WTC11 (cell line): ENCODE measurements around the gene SHANK3. TPM values are rescaled to one million over a fixed set of nuclear protein-coding genes. Genes with fewer than 3 reads are reported as not detected.

Source experiments
- ATAC-seq: fragments of 200-7000 bp; cut with Tn5 transposase; 2 replicates; pipeline ENCODE4 v1.10.0; 2021; ENCODE audit warnings: mild to moderate bottlenecking, moderate library complexity
- CTCF ChIA-PET: fragments of 300-600 bp; sonication (Branson Sonifier 250); formaldehyde crosslinking; loops from one replicate; lab custom pipeline; 2021; ENCODE audit warnings: antibody characterized with exemption; lab: Charles Lee
- POLR2A ChIA-PET: fragments of 350-600 bp; sonication (Branson Sonifier 250); formaldehyde crosslinking; loops from one replicate; lab custom pipeline; 2021; ENCODE audit warnings: antibody characterized with exemption; lab: Charles Lee
- DNase-seq: peaks from one replicate; pipeline ENCODE4 v3.0.0; 2021; ENCODE audit warnings: low spot score
- H3K27ac Mint-ChIP-seq: 2 replicates; pipeline ENCODE4 v1.8.0; 2021; ENCODE audit warnings: mixed read lengths
- H3K27me3 Mint-ChIP-seq: 2 replicates; pipeline ENCODE4 v1.8.0; 2021; ENCODE audit warnings: low read depth, mild to moderate bottlenecking, moderate library complexity, mixed read lengths
- H3K36me3 Mint-ChIP-seq: 2 replicates; pipeline ENCODE4 v1.8.0; 2021; ENCODE audit warnings: mixed read lengths
- H3K4me1 Mint-ChIP-seq: 2 replicates; pipeline ENCODE4 v1.8.0; 2022; ENCODE audit warnings: mixed read lengths
- H3K4me3 Mint-ChIP-seq: 2 replicates; pipeline ENCODE4 v1.8.0; 2021; ENCODE audit warnings: mild to moderate bottlenecking, moderate library complexity, mixed read lengths
- H3K9me3 Mint-ChIP-seq: 2 replicates; pipeline ENCODE4 v1.8.0; 2021; ENCODE audit warnings: mixed read lengths
- CREB1 ChIP-seq: sonication (generic); formaldehyde crosslinking; IDR thresholded peaks from 2 replicates; pipeline ENCODE4 v1.8.0; 2023; ENCODE audit warnings: mild to moderate bottlenecking, missing genetic modification reagents
- ELF4 ChIP-seq: sonication (generic); formaldehyde crosslinking; IDR thresholded peaks from 2 replicates; pipeline ENCODE4 v1.8.1; 2022; ENCODE audit warnings: low read depth, mild to moderate bottlenecking, moderate library complexity, missing genetic modification reagents
- GABPB1 ChIP-seq: sonication (generic); formaldehyde crosslinking; IDR thresholded peaks from 2 replicates; pipeline ENCODE4 v1.8.1; 2023; ENCODE audit warnings: mild to moderate bottlenecking, missing genetic modification reagents
- JAZF1 ChIP-seq: fragments of 250-450 bp; sonication (Bioruptor Pico); IDR thresholded peaks from 2 replicates; pipeline ENCODE4 v1.9.0; 2021; ENCODE audit warnings: moderate library complexity, mild to moderate bottlenecking, inconsistent platforms
- KAT7 ChIP-seq: sonication (generic); formaldehyde crosslinking; IDR thresholded peaks from 2 replicates; pipeline ENCODE4 v1.8.1; 2023; ENCODE audit warnings: missing genetic modification reagents, mild to moderate bottlenecking, borderline replicate concordance
- MXD4 ChIP-seq: fragments of 250-450 bp; sonication (Bioruptor Pico); IDR thresholded peaks from 2 replicates; pipeline ENCODE4 v1.8.0; 2021; ENCODE audit warnings: mild to moderate bottlenecking, moderate library complexity, borderline replicate concordance
- NR3C1 ChIP-seq: sonication (generic); formaldehyde crosslinking; conservative IDR thresholded peaks from 2 replicates; pipeline ENCODE4 v1.8.1; 2023; ENCODE audit warnings: low read depth, mild to moderate bottlenecking, missing genetic modification reagents
- SOX15 ChIP-seq: fragments of 250-450 bp; sonication (Bioruptor Pico); IDR thresholded peaks from 2 replicates; pipeline ENCODE4 v1.9.0; 2021; ENCODE audit warnings: mild to moderate bottlenecking
- SP1 ChIP-seq: sonication (generic); formaldehyde crosslinking; conservative IDR thresholded peaks from 2 replicates; pipeline ENCODE4 v1.8.1; 2022; ENCODE audit warnings: missing genetic modification reagents
- TEAD1 ChIP-seq: sonication (generic); formaldehyde crosslinking; IDR thresholded peaks from 2 replicates; pipeline ENCODE4 v1.8.0; 2022; ENCODE audit warnings: mild to moderate bottlenecking, missing genetic modification reagents
- ZNF263 ChIP-seq: sonication (generic); formaldehyde crosslinking; IDR thresholded peaks from 2 replicates; pipeline ENCODE4 v1.8.1; 2022; ENCODE audit warnings: low read depth, mild to moderate bottlenecking, moderate library complexity, missing genetic modification reagents
- ZNF396 ChIP-seq: fragments of 250-450 bp; sonication (Bioruptor Pico); IDR thresholded peaks from 2 replicates; pipeline ENCODE4 v1.8.0; 2021; ENCODE audit warnings: mild to moderate bottlenecking, moderate library complexity, borderline replicate concordance
- total RNA-seq: library from RNA; stranded (reverse); gene quantifications from 3 replicates; pipeline ENCODE4 v1.2.3, GENCODE V29; 2021
- TF ChIP-seq, protein P1 (sequence below): fragments of 250-450 bp; sonication (Bioruptor Pico); IDR thresholded peaks from 2 replicates; pipeline ENCODE4 v1.9.0; 2021; ENCODE audit warnings: mild to moderate bottlenecking, borderline replicate concordance
- TF ChIP-seq, protein P2 (sequence below): fragments of 200-600 bp; IDR thresholded peaks from 2 replicates; pipeline ENCODE4 v1.8.0; 2022; ENCODE audit warnings: antibody characterized with exemption
- TF ChIP-seq, protein P3 (sequence below): fragments of 250-450 bp; sonication (Bioruptor Pico); IDR thresholded peaks from 2 replicates; pipeline ENCODE4 v1.9.0; 2021; ENCODE audit warnings: moderate library complexity, mild to moderate bottlenecking, inconsistent platforms, borderline replicate concordance
- TF ChIP-seq, protein P4 (sequence below): sonication (generic); formaldehyde crosslinking; IDR thresholded peaks from 2 replicates; pipeline ENCODE4 v1.8.0; 2022; ENCODE audit warnings: mild to moderate bottlenecking, missing genetic modification reagents
- TF ChIP-seq, protein P5 (sequence below): sonication (generic); formaldehyde crosslinking; IDR thresholded peaks from 2 replicates; pipeline ENCODE4 v1.8.1; 2023; ENCODE audit warnings: mild to moderate bottlenecking, missing genetic modification reagents, moderate library complexity
- TF ChIP-seq, protein P6 (sequence below): sonication (generic); formaldehyde crosslinking; IDR thresholded peaks from 2 replicates; pipeline ENCODE4 v1.8.0; 2023; ENCODE audit warnings: mild to moderate bottlenecking, missing genetic modification reagents
- TF ChIP-seq, protein P7 (sequence below): sonication (generic); formaldehyde crosslinking; IDR thresholded peaks from 2 replicates; pipeline ENCODE4 v1.8.1; 2022; ENCODE audit warnings: low read depth, missing genetic modification reagents, borderline replicate concordance
- TF ChIP-seq, protein P8 (sequence below): sonication (generic); formaldehyde crosslinking; IDR thresholded peaks from 2 replicates; pipeline ENCODE4 v1.8.0; 2022; ENCODE audit warnings: mild to moderate bottlenecking, missing genetic modification reagents

Gene SHANK3
- total RNA-seq, 1 experiment from 2014 or later: 9.6 TPM

DNA sequence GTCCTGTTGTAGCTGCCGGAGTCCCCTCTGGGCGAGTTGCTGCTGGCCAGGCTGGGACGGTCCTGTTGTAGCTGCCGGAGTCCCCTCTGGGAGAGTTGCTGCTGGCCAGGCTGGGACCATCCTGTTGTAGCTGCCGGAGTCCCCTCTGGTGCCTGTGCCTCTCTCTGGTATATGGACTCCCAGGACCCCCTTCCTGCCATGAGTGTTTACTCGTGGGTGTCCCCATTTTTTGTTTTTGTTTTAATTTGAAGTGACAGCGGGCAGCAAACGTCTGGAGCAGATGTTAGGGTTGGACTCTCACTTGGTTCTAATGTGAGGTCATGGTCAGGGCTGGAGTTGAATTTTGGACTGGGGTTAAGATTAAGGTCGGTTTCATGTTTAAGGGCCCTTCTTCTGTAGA lies 14.2 kb downstream of the SHANK3 start (continued):
- TF ChIP-seq, protein P1, sequence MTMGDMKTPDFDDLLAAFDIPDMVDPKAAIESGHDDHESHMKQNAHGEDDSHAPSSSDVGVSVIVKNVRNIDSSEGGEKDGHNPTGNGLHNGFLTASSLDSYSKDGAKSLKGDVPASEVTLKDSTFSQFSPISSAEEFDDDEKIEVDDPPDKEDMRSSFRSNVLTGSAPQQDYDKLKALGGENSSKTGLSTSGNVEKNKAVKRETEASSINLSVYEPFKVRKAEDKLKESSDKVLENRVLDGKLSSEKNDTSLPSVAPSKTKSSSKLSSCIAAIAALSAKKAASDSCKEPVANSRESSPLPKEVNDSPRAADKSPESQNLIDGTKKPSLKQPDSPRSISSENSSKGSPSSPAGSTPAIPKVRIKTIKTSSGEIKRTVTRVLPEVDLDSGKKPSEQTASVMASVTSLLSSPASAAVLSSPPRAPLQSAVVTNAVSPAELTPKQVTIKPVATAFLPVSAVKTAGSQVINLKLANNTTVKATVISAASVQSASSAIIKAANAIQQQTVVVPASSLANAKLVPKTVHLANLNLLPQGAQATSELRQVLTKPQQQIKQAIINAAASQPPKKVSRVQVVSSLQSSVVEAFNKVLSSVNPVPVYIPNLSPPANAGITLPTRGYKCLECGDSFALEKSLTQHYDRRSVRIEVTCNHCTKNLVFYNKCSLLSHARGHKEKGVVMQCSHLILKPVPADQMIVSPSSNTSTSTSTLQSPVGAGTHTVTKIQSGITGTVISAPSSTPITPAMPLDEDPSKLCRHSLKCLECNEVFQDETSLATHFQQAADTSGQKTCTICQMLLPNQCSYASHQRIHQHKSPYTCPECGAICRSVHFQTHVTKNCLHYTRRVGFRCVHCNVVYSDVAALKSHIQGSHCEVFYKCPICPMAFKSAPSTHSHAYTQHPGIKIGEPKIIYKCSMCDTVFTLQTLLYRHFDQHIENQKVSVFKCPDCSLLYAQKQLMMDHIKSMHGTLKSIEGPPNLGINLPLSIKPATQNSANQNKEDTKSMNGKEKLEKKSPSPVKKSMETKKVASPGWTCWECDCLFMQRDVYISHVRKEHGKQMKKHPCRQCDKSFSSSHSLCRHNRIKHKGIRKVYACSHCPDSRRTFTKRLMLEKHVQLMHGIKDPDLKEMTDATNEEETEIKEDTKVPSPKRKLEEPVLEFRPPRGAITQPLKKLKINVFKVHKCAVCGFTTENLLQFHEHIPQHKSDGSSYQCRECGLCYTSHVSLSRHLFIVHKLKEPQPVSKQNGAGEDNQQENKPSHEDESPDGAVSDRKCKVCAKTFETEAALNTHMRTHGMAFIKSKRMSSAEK (CRISPR knock-in tag): no peak
- TF ChIP-seq GABPB1 (CRISPR knock-in tag): no peak
- no peak for TF ChIP-seq ZNF396
- TF ChIP-seq, all 79 proteins: peak for 0

DNA sequence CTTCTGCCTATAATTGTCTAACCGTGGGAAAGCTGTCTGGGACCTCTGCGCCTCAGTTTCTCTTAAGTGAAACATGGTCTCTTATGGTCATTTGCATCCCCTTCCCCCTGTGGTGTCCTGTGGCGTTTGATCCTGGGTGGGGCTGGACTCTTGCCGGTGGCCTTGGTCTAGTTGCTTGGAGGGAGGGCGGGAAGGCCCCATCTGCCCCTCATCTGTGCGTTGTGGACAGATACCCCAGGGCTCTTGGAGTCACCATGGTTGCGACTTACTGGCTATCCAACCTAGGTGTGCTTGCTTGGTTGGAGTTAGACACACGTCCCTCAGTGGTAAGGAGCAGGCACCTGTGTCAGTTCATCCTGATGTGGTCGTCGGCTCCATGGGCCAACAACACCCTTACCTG lies 15.2 kb downstream of the SHANK3 start:
- no peak for ATAC-seq
- H3K9me3 Mint-ChIP-seq: peaks cover 17% of the 10 kb centered on the region
- no peaks in the 10 kb centered on the region; the same call in 1 of the 2 replicates for H3K4me1 Mint-ChIP-seq
- no peak for DNase-seq
- ChIA-PET CTCF (no interaction called here), POLR2A (no interaction called here)
- no peak for TF ChIP-seq JAZF1
- TF ChIP-seq, protein P2, sequence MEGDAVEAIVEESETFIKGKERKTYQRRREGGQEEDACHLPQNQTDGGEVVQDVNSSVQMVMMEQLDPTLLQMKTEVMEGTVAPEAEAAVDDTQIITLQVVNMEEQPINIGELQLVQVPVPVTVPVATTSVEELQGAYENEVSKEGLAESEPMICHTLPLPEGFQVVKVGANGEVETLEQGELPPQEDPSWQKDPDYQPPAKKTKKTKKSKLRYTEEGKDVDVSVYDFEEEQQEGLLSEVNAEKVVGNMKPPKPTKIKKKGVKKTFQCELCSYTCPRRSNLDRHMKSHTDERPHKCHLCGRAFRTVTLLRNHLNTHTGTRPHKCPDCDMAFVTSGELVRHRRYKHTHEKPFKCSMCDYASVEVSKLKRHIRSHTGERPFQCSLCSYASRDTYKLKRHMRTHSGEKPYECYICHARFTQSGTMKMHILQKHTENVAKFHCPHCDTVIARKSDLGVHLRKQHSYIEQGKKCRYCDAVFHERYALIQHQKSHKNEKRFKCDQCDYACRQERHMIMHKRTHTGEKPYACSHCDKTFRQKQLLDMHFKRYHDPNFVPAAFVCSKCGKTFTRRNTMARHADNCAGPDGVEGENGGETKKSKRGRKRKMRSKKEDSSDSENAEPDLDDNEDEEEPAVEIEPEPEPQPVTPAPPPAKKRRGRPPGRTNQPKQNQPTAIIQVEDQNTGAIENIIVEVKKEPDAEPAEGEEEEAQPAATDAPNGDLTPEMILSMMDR: no peak
- H3K4me3 Mint-ChIP-seq: no peak overlapping the region
- H3K27me3 Mint-ChIP-seq: peaks cover 4% of the 10 kb centered on the region
- H3K27ac Mint-ChIP-seq: no peak overlapping the region
- H3K36me3 Mint-ChIP-seq: peaks cover 13% of the 10 kb centered on the region

DNA sequence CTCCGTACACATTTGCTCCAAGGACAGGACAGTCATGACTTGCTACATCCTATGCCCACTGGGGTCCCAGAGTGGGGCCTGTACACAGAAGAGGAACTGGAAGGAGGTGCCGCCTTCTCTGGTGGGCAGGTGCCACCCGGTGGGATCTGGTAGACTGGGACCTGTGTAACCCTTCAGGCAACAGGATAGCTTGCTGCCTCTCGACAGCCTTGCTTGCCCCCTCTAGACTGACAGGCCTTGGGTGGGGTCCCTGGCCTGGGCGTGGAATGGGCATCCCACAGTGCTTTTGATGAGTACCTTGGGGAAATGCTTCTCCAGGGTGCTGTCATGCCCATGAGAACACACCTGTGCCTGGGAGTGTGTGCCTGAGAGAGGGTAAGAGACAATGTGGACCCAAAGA lies 15.8 kb downstream of the SHANK3 start:
- Mint-ChIP-seq H3K4me3 (no peak overlapping the region), H3K27ac (no peak overlapping the region), H3K9me3 (peaks cover 10% of the 10 kb centered on the region), H3K36me3 (peaks cover 7% of the 10 kb centered on the region), H3K27me3 (no peaks in the 10 kb centered on the region; the same call in 1 of the 2 replicates), H3K4me1 (no peaks in the 10 kb centered on the region; the same call in 1 of the 2 replicates)
- ChIA-PET POLR2A (no interaction called here), CTCF (no interaction called here)
- DNase-seq (no peak), ATAC-seq (no peak)
- TF ChIP-seq, protein P3, sequence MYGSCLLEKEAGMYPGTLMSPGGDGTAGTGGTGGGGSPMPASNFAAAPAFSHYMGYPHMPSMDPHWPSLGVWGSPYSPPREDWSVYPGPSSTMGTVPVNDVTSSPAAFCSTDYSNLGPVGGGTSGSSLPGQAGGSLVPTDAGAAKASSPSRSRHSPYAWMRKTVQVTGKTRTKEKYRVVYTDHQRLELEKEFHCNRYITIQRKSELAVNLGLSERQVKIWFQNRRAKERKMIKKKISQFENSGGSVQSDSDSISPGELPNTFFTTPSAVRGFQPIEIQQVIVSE (CRISPR knock-in tag): no peak
- TF ChIP-seq, protein P4, sequence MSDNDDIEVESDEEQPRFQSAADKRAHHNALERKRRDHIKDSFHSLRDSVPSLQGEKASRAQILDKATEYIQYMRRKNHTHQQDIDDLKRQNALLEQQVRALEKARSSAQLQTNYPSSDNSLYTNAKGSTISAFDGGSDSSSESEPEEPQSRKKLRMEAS (CRISPR knock-in tag): no peak
- TF ChIP-seq NR3C1 (CRISPR knock-in tag) (no peak), ZNF263 (CRISPR knock-in tag) (no peak), SP1 (no peak), KAT7 (CRISPR knock-in tag) (no peak), MXD4 (CRISPR knock-in tag) (no peak), ELF4 (CRISPR knock-in tag) (no peak), TEAD1 (CRISPR knock-in tag) (no peak), CREB1 (CRISPR knock-in tag) (no peak), SOX15 (CRISPR knock-in tag) (no peak)
- TF ChIP-seq, protein P5, sequence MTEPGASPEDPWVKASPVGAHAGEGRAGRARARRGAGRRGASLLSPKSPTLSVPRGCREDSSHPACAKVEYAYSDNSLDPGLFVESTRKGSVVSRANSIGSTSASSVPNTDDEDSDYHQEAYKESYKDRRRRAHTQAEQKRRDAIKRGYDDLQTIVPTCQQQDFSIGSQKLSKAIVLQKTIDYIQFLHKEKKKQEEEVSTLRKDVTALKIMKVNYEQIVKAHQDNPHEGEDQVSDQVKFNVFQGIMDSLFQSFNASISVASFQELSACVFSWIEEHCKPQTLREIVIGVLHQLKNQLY (CRISPR knock-in tag): no peak
- TF ChIP-seq, protein P6, sequence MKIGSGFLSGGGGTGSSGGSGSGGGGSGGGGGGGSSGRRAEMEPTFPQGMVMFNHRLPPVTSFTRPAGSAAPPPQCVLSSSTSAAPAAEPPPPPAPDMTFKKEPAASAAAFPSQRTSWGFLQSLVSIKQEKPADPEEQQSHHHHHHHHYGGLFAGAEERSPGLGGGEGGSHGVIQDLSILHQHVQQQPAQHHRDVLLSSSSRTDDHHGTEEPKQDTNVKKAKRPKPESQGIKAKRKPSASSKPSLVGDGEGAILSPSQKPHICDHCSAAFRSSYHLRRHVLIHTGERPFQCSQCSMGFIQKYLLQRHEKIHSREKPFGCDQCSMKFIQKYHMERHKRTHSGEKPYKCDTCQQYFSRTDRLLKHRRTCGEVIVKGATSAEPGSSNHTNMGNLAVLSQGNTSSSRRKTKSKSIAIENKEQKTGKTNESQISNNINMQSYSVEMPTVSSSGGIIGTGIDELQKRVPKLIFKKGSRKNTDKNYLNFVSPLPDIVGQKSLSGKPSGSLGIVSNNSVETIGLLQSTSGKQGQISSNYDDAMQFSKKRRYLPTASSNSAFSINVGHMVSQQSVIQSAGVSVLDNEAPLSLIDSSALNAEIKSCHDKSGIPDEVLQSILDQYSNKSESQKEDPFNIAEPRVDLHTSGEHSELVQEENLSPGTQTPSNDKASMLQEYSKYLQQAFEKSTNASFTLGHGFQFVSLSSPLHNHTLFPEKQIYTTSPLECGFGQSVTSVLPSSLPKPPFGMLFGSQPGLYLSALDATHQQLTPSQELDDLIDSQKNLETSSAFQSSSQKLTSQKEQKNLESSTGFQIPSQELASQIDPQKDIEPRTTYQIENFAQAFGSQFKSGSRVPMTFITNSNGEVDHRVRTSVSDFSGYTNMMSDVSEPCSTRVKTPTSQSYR (CRISPR knock-in tag): no peak
- TF ChIP-seq, protein P7, sequence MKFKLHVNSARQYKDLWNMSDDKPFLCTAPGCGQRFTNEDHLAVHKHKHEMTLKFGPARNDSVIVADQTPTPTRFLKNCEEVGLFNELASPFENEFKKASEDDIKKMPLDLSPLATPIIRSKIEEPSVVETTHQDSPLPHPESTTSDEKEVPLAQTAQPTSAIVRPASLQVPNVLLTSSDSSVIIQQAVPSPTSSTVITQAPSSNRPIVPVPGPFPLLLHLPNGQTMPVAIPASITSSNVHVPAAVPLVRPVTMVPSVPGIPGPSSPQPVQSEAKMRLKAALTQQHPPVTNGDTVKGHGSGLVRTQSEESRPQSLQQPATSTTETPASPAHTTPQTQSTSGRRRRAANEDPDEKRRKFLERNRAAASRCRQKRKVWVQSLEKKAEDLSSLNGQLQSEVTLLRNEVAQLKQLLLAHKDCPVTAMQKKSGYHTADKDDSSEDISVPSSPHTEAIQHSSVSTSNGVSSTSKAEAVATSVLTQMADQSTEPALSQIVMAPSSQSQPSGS (CRISPR knock-in tag): no peak
- TF ChIP-seq, protein P8, sequence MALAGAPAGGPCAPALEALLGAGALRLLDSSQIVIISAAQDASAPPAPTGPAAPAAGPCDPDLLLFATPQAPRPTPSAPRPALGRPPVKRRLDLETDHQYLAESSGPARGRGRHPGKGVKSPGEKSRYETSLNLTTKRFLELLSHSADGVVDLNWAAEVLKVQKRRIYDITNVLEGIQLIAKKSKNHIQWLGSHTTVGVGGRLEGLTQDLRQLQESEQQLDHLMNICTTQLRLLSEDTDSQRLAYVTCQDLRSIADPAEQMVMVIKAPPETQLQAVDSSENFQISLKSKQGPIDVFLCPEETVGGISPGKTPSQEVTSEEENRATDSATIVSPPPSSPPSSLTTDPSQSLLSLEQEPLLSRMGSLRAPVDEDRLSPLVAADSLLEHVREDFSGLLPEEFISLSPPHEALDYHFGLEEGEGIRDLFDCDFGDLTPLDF (CRISPR knock-in tag): no peak
